HG03103 (cell line): ENCODE data around the gene PTX4.

Experiments used
- ATAC-seq: cut with Tn5 transposase; IDR thresholded peaks from one replicate; pipeline ENCODE4 v1.9.1; 2021; ENCODE audit warnings: low read depth; ENCODE audit not compliant: unreplicated experiment

Gene PTX4

DNA sequence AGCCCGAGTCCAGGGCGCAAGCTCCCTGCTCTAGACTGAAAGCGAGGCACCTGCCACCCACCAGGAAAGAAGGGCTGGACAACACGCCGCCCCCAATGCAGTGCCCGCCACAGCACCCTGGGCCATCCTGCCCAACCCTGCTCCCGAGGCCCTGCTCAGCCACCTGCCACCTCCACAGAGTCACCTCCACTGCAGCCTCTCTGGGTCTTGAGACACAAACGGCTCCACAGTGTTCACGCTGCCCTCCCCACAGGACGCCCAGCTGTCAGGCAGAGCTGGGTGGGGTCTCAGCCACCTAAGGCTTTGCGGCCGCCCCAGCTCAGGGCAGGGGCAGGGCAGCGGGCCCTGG lies 23.2 kb downstream of the PTX4 start:
- no peak for ATAC-seq

GRCh38 chr16:1464894-1465566 lies 23.7 kb downstream of the PTX4 start:
- no peak for ATAC-seq

- no peak for ATAC-seq
Measured at GRCh38 chr16:1464196-1464893, 24.4 kb downstream of the PTX4 start.

DNA sequence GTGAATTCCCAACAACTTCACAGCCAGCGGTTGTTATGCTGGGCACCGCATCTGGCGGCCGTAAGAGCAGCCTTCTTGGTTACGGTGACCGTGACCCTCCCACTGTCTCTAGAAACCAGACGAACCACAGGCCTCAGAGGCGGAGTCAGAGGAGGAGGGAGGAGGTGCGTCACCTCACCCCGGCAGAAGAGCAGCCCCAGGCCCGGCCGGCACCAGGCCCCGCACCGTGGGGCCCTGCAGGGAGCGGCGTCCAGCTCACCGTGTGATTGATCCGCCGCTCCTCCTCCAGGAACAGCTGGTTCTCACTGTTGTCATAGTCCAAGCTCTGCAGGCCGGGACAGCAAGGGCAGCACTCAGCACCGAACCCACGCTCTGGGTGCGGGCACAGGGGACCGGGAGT lies 27.6 kb downstream of the PTX4 start:
- ATAC-seq, result no peak

DNA sequence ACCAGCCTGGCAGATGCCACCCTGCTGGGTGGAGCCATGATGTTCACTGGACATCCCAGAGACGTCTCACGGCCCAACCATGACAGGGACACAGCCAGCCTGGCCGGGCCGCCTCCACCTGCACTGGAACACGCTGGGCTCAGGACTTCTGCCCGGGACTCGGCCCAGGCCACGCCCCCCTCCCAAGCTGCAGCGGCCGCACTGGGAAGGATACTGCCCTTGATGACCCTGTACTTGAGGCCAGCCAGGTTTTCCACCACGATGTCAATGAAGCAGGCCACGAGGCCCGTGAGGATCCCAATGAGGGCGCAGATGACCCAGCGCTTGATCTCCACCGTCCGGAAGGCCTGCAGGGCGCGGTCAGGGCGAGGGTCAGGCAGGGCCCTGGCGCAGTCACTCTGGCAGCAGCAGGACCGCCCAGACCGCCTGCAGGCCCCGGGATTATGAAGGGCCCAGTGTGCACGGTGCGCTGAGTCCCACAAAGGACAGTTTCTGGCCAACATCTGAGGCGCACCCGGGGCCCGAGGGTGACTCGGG lies 28.1 kb downstream of the PTX4 start:
- no peak for ATAC-seq

GRCh38 chr16:1459967-1460366 lies 28.8 kb downstream of the PTX4 start:
- ATAC-seq, result no peak

DNA sequence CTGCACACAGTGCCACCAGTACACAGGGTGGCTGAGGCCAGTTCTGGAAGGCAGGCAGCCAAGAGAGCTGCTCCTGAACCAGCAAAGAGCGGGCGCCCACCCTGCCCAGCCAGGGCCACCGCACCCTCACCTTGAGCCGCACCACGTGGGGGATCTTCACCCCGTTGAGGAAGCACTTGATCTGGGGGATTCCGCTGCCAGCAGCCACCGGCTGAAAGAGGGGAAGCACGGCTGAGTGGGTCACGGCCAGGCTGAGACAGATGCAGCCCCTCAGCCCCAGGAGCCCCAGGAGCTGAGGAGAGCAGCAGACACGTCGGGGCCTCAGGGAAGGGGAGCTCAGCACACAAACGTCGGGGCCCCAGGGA lies 29.8 kb downstream of the PTX4 start:
- no peak for ATAC-seq

- ATAC-seq, result no peak
Measured at GRCh38 chr16:1458336-1458976, 30.3 kb downstream of the PTX4 start.

GRCh38 chr16:1457489-1458245 lies 31.1 kb downstream of the PTX4 start:
- no peak for ATAC-seq

- ATAC-seq, result no peak
Measured at GRCh38 chr16:1456951-1457350, 31.8 kb downstream of the PTX4 start.

GRCh38 chr16:1455190-1456171 lies 33.3 kb downstream of the PTX4 start:
- ATAC-seq, result no peak

GRCh38 chr16:1454561-1454960 lies 34.2 kb downstream of the PTX4 start:
- ATAC-seq, result no peak

DNA sequence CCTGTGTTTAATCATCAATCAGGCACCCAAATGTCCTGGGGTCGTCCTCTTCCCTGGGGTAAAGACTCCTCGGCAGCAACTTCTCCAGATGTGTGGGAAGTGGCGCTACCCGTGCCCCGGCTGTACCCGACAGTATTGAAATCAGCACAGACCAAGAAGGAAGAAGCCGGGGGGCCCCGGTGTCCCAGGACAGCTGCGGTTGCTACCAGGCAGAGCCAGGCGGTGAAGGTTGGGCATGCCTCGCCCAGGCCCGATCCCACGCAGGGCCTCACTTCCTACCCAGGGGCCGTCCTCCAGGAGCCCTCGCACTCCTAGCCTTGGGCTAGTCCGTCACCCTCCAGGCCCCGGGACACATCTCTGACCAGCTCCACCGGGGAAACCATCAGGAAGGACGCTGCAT lies 35.4 kb downstream of the PTX4 start:
- ATAC-seq, result no peak

DNA sequence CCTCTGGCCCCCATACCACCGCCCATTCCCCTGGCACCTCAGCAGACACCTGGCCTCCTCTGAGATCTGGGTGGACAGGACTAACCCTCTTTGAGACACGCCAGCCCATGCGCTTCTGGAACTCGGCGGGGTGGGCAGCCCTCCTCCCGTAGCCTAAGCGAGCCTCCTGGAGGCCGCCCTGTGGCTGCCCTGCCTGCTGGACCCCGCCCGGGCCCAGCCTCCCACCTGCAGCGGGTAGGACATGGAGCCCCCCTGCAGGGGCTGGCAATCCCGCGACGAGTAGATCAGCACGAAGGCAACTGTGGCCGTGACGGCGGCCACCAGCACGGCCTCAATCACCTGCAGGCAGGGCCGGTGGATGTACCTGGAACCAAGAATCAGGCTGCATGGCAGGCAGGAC lies 36.2 kb downstream of the PTX4 start:
- ATAC-seq, result no peak

GRCh38 chr16:1451702-1452392 lies 36.9 kb downstream of the PTX4 start:
- ATAC-seq, result no peak

GRCh38 chr16:1450841-1451240 lies 37.9 kb downstream of the PTX4 start:
- no peak for ATAC-seq

GRCh38 chr16:1450218-1450617 lies 38.5 kb downstream of the PTX4 start:
- ATAC-seq, result no peak

DNA sequence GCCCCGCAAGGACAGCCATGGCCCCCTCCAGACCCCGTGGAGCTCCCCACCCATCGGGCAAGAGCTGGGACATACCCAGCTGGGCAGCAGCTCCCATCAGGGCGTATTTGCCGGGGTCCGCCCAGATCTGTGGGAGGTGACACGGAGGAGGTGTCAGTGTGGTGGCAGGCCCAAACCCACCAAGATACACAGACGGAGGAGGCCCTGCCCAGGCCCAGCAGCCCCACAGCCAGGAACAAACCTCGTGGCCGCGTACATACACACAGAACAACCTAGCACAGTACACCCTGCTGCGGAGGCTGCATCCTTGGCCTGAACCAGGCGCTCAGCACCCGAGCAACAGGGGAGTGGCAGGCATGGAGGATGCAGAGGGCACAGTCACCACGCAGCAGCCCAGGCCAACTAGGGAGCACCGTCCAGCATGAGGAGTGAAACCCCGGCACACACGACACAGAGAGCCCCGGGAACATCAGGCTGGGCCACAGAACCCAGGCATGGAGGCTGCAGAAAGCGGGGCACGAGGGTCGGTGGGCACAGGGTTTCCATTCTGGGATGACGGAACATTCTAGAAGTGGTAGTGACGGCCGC lies 39.4 kb downstream of the PTX4 start:
- ATAC-seq, result no peak

DNA sequence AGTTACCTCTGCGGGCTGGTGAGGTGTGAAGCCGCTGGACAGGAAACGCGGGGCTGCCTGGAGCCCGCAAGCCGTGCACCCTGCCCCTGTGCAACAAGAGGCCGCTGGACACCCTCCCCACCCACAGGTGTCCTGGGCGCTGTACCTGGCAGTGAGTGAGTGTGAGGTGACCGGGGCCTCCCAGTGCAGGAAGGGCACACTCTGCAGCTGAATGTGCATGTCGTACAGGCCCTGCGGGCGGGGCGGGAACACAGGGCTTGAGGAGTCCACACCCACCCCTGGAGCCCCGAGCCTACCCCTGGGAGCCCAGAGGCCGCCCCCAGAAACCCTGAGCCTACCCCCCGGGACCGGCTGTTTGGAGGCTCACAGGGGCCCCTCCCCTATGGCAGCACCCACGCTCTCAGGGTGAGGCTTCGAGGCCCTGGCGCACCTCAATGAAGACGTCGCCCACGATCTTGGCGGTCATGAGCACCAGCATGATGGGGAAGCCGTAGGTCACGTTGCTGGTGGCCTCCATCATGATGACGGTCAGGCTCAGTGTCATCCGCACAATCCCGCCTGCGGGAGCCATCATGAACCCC lies 40.1 kb downstream of the PTX4 start:
- no peak for ATAC-seq
